Stimulated activated CD8-positive, alpha-beta memory T cell treated with anti-CD3 and anti-CD28 coated beads, Interleukin-15, amount 100 ng/mL, for 1 hour (primary cell): Measurements from ENCODE around the gene LRR1.
"Not testable (repeated sequence)": the region's sequence is repeated elsewhere in the genome, so short reads cannot be mapped to it uniquely, and the experiment has no call there.

Experiments
- DNase-seq: peaks from one replicate; pipeline ENCODE4 v3.0.0-alpha.2; 2020; ENCODE audit warnings: low read depth

The LRR1 gene

GRCh38 chr14:49598485-49599300 is at the start of gene LRR1:
TSS of gene LRR1 (plus strand) at chr14:49598940. CDS start at chr14:49599021, 81 bp downstream.
- DNase-seq: peak; percentile 75

- DNase-seq: no peak
These were observed 49.3 kb upstream of the LRR1 start for GRCh38 chr14:49549446-49549845.

- DNase-seq: no peak
These were observed 48.9 kb upstream of the LRR1 start for GRCh38 chr14:49549881-49550280.

GRCh38 chr14:49550286-49551184 is 48.2 kb upstream of the LRR1 start:
- no peak for DNase-seq

GRCh38 chr14:49551569-49551968 is 47.2 kb upstream of the LRR1 start:
- DNase-seq: no peak

GRCh38 chr14:49553106-49553505 is 45.6 kb upstream of the LRR1 start:
- DNase-seq: no peak

GRCh38 chr14:49553892-49554291 is 44.8 kb upstream of the LRR1 start:
- no peak for DNase-seq

GRCh38 chr14:49559979-49560768 is 38.6 kb upstream of the LRR1 start:
- DNase-seq: no peak

- DNase-seq: no peak
These were observed 32.0 kb upstream of the LRR1 start for GRCh38 chr14:49566714-49567113.

GRCh38 chr14:49569281-49569680 is 29.5 kb upstream of the LRR1 start:
- no peak for DNase-seq

GRCh38 chr14:49574038-49574437 is 24.7 kb upstream of the LRR1 start:
- DNase-seq: no peak

- DNase-seq: no peak
These were observed 20.6 kb upstream of the LRR1 start for GRCh38 chr14:49578141-49578540.

GRCh38 chr14:49579841-49580240 is 18.9 kb upstream of the LRR1 start:
- no peak for DNase-seq

- no peak for DNase-seq
These were observed 17.3 kb upstream of the LRR1 start for GRCh38 chr14:49581209-49582112.

- DNase-seq: no peak
These were observed 16.4 kb upstream of the LRR1 start for GRCh38 chr14:49582113-49582977.

GRCh38 chr14:49583629-49584028 is 15.1 kb upstream of the LRR1 start:
- no peak for DNase-seq

- no peak for DNase-seq
These were observed 14.7 kb upstream of the LRR1 start for GRCh38 chr14:49584058-49584457.

GRCh38 chr14:49584981-49585640 is 13.6 kb upstream of the LRR1 start:
- DNase-seq: not testable (repeated sequence)

GRCh38 chr14:49585803-49586672 is 12.7 kb upstream of the LRR1 start, which contains the start of gene RPS29:
TSS of gene RPS29 (minus strand) at chr14:49586380. CDS start at chr14:49586346, 34 bp downstream.
- DNase-seq: peak; percentile 97
